NCI-H82 treated with DMSO at 0.1 percent for 48 hours (cell line): Measurements from ENCODE around the gene DPYSL5.

Source experiments
- DNase-seq: peaks from one replicate; lab custom pipeline; 2025; ENCODE audit not compliant: unreplicated experiment; lab: John Stamatoyannopoulos, UW

The DPYSL5 gene

DNA sequence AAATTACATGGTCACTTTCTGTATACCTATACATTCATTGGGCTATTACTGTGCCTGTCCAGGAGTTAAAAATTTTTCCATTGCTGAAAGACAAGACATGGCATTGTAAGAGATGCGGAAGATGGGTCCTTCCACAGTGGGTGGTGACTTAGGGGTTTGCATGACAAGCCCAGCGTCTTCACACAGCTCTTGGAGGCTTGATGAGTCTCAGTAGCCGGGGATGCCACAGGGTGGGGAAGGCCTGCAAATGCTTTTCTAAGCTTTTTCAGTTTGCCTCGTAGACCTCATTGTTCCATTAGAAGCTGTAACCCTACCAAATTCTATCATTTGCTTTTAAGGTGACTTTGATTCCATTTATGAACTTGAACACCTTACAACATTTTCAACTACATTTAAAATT, 104.4 kb downstream of the DPYSL5 start:
- DNase-seq: no peak

DNA sequence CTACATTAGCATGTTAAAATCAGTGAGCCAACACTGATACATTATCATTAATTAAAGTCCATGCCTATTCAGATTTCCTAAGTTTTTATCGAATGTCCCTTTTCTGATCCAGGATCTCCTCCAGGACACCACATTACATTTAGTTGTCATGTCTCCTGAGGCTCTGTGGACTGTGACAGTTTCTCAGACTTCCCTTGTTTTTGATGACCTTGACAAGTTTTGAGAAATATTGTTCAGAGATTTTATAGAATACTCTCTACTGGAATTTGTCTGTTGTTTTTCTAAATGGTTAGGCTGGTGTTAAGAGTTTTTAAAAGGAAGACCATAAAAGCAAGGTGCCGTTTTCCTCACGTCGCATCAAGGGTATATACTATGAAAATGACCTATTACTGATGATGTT, 106.2 kb downstream of the DPYSL5 start:
- DNase-seq: no peak

DNA sequence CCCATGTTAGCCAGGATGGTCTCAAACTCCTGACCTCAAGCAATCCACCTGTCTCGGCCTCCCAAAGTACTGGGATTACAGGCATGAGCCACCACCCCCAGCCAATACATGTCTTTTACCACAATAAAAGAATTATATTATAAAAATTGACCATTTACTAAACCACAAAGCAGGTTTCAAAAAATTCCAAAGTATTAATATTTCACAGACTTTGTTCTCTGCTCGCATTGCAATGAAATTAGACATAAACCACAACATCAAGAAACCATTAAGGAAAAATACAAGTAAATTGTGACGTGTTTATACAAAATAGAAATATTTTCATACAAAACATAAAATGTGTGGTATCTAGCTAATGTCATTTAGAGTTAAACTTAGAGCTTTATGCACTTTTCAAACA, 109.1 kb downstream of the DPYSL5 start:
- DNase-seq: no peak

- no peak for DNase-seq
These were observed 109.6 kb downstream of the DPYSL5 start for GRCh38 chr2:26957534-26957933.

DNA sequence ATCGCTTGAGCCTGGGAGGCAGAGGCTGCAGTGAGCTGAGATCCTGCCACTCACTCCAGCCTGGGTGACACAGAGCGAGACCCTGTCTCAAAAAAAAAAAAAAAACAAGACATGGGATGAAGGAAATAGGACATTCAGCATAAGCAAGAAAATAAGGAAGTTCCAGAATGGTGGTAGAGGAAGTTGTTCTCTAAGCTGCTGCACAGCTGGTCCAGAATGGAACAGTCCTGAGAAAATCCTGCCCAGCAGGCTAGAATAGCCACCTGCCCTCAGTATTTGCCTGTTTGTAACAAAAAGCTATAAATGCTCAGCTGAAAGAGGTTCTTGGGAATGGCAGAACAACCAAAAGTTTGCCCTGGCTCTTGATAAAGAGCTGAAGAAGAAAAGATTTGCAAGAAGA, 111.4 kb downstream of the DPYSL5 start:
- no peak for DNase-seq

- no peak for DNase-seq
These were observed 116.7 kb downstream of the DPYSL5 start for GRCh38 chr2:26964446-26965130.

DNA sequence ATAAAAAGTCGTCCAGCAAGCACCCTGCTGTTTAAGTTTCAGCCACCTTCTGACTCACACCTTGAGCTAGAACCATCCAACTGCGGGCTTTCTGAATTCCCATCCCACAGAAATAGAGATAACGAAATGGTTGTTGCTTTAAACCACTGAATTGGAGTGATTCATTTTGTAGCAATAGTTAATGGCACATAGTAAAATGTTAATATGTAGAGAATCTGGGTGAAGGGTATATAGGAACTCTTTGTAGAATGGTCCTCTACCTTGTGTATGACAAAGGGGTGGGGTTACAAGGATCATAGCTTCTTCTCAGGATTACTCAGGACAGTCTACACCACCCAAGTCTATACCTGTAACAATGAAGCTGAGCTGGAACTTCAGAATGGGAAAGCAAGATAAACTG, 120.1 kb downstream of the DPYSL5 start:
- DNase-seq: no peak

GRCh38 chr2:26969077-26969844, 121.3 kb downstream of the DPYSL5 start:
- no peak for DNase-seq

- peak; percentile 59 for DNase-seq
These were observed 122.5 kb downstream of the DPYSL5 start, which contains the start of gene MAPRE3 for GRCh38 chr2:26970244-26970927. Gene MAPRE3 (plus strand): TSS chr2:26970637. CDS start chr2:27022219, 51,582 bp downstream.

DNA sequence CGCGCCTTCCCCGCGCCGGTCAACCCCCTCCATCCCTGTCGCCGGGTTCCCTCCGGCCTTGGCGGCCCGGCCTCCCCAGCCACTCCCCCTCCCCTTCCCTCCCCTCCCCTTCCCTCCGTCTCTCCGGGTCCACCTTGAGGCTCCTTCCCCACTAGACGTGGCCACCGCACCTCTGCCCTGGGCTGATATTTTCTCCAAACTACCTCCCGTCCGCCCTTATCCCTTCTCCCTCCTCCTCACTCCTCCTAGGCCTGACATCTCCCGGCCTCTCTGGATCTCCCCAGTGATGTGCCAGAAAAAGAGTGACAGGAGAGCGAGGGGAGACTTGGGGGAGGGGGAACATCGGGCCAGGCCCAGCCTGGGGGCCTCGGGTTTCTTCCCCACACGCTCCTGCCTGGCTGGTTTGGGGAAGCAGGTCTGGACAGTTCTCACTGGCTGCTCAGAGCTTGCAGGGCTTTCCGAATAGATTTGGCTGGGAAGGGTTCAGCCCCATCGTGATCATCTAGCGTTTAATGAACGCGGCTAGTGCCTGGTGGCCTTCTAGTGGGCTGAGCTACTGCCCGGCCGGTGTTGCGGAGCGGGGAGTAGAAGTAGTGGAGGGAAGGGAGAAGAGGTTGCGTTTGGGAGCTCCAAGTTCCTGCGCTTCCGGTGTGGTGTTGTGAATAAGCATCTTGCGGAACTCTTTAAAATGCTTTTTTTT, 123.1 kb downstream of the DPYSL5 start:
- no peak for DNase-seq

DNA sequence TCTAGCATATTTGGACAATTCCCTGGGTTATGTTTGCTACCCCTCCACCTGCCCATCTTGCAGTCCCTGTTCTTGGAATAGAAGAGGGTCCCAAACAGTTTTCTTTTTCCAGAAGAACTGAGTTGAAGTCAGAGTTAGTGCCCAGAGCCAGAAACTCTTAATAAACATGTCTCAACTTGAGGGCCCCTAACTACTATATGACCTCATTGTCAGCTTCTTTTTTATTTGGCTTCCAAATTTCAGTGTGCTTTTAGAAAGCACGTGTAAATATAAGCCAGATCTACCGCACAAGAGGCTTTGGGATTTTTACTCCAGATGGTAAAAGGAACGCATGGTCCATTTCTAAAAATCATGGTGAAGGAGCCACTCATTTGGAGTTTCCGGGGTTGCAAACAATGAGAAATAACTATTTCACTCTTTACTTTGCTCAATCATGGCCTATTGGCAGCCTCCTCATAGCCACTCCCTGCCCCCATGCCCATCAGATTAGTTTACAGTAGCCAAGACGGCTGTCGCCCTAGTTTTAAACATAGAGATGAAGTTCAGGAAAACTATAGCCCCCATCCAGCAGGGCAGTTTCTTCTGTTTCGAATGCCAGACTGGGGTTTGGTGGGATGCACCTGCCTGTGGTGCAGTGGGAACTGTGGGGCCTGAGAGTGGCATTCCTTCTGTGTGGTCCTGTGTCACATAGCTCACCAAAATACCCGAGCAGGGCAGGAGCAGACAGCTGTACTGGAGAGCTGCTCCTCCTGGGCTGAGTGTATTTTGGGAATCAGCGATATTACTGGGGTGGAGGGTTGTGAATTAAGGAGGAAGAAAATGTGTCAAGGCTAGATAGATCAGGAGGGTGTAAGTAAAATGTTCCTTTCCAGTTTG, 124.2 kb downstream of the DPYSL5 start:
- DNase-seq: no peak

DNA sequence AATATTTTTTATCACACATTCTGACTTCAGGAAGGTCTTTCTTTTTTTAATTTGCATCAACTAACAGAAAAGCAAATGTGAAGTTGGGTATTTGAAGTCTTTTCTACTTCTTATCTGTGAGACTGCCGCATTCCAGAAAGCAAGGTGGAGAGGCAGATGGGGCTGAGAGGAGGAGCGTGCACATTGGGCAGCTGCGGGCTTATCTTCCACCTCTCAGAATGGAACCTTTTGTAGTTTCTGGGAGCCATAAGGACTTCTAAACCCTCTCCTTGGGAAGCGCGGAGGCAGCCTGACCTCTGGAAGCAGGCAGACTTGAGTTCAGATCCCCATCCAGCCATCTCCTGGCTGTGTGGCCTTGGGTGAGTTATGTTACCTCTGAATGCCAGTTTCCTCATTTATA, 126.4 kb downstream of the DPYSL5 start:
- no peak for DNase-seq

GRCh38 chr2:26975102-26975501, 127.2 kb downstream of the DPYSL5 start:
- DNase-seq: no peak

DNA sequence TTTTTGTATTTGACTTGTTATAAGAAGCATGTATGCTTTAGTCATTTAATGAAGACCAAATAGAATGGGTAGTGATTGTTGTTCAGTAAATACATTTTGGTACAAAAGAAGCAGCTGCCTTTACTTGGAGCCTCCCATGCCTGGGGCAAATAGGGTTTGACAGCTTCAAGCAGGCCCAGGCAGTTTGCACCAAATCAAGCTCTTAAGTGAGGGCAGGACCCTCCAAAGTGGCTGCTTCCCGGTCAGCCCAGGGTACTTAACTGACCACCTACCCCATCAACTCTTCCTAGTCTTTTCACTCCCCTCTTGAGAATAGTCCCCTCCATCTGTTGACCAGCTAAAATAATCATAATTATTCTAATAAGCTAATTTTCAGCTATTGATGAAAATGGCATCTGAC, 127.7 kb downstream of the DPYSL5 start:
- no peak for DNase-seq

GRCh38 chr2:26976237-26976636, 128.3 kb downstream of the DPYSL5 start:
- no peak for DNase-seq

GRCh38 chr2:26977012-26977411, 129.1 kb downstream of the DPYSL5 start:
- DNase-seq: no peak

GRCh38 chr2:26978061-26978596, 130.2 kb downstream of the DPYSL5 start:
- DNase-seq: no peak

- DNase-seq: no peak
These were observed 131.8 kb downstream of the DPYSL5 start for GRCh38 chr2:26979741-26980140.

- no peak for DNase-seq
These were observed 133.0 kb downstream of the DPYSL5 start for GRCh38 chr2:26980971-26981370.

- DNase-seq: no peak
These were observed 134.3 kb downstream of the DPYSL5 start for GRCh38 chr2:26982102-26982742.
